ENCODE results near the gene ACSM2B. TPM values are rescaled to one million over a fixed set of nuclear protein-coding genes. Genes with fewer than 3 reads are reported as not detected.
"Not testable (repeated sequence)": the region's sequence is repeated elsewhere in the genome, so short reads cannot be mapped to it uniquely, and the experiment has no call there.

The ACSM2B gene
- total RNA-seq, 1 experiment from 2014 or later, result not detected

DNA sequence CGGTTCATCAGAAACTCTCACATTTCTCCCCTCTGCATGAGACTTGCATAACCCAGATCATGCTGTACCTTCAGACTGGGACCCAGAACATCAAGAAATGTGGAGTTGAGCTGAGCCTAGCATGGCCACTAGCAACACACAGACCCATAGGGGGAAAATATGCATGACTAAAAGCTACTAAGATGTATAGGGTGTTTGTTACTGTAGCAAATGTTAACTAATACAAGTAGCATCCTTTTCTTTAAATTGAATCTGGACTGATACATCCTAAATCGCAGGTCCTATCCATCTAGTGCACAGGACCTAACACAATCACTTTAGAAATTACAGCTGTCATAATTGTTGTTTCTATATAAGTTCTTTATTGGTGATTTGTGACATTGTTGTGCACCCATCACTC lies 10.8 kb downstream of the ACSM2B start:
- POLR2A ChIA-PET; H3K4me1 ChIP-seq (ENCODE audit: control insufficient read depth in 1 of 2, insufficient read depth in 2 of 2, low read length in 2 of 2); H3K27ac ChIP-seq (ENCODE audit: low read depth, low read length); intact Hi-C loops (cut with micrococcal nuclease); H3K9me2 ChIP-seq (ENCODE audit: insufficient read depth); DNase-seq (ENCODE audit: low read depth, low spot score); H3K4me3 ChIP-seq (replicated peaks in 1 of 2; ENCODE audit: low read depth in 1 of 2, low read length in 2 of 2); RAD21 ChIA-PET (ENCODE audit: low non-redundant PET in 1 of 2, low total read pairs in 2 of 2, uncharacterized antibody in 2 of 2, unreplicated experiment in 2 of 2); H3K4me2 ChIP-seq (ENCODE audit: low read length); ATAC-seq; H3K36me3 ChIP-seq (ENCODE audit: control insufficient read depth in 1 of 2, insufficient read depth in 2 of 2, low read length in 2 of 2); H3K9ac ChIP-seq (ENCODE audit: low read length); H3K9me3 ChIP-seq (ENCODE audit: control insufficient read depth in 1 of 2, insufficient read depth in 1 of 2, low read depth in 1 of 2, low read length in 2 of 2); H3K79me2 ChIP-seq (ENCODE audit: insufficient read depth, low read length); H2AFZ ChIP-seq (ENCODE audit: low read depth, low read length, poor library complexity, severe bottlenecking); H3K27me3 ChIP-seq (ENCODE audit: insufficient read depth, low read length); BruUV-seq (replicated peaks); H4K20me1 ChIP-seq (ENCODE audit: insufficient read depth); CTCF ChIA-PET: not testable (repeated sequence)

DNA sequence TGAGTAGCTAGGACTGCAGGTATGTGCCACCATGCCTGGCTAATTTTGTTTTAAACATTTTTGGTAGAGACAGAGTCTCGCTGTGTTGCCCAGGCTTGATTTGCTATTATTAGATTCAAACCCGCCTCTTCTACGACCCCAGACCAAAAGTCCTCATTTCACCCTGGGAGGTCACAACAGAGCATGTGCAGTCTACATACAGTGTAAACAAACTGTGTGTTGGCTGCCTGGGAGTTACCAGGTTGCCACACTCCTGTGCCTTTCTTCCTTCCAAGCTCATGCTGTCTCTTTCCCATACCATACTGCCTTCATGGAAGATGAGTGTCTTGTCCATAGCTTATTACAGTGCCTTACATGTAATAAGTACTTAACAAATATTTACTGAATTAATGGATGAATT lies 11.9 kb downstream of the ACSM2B start:
- H3K27ac ChIP-seq (ENCODE audit: low read depth, low read length); H4K20me1 ChIP-seq (ENCODE audit: insufficient read depth); BruUV-seq (replicated peaks); RAD21 ChIA-PET (ENCODE audit: low non-redundant PET in 1 of 2, low total read pairs in 2 of 2, uncharacterized antibody in 2 of 2, unreplicated experiment in 2 of 2); H3K36me3 ChIP-seq (ENCODE audit: control insufficient read depth in 1 of 2, insufficient read depth in 2 of 2, low read length in 2 of 2); H2AFZ ChIP-seq (ENCODE audit: low read depth, low read length, poor library complexity, severe bottlenecking); H3K4me1 ChIP-seq (ENCODE audit: control insufficient read depth in 1 of 2, insufficient read depth in 2 of 2, low read length in 2 of 2); H3K4me3 ChIP-seq (replicated peaks in 1 of 2; ENCODE audit: low read depth in 1 of 2, low read length in 2 of 2); CTCF ChIA-PET; POLR2A ChIA-PET; intact Hi-C loops (cut with micrococcal nuclease); H3K79me2 ChIP-seq (ENCODE audit: insufficient read depth, low read length); H3K27me3 ChIP-seq (ENCODE audit: insufficient read depth, low read length); ATAC-seq; DNase-seq (ENCODE audit: low read depth, low spot score); H3K4me2 ChIP-seq (ENCODE audit: low read length); H3K9me3 ChIP-seq (ENCODE audit: control insufficient read depth in 1 of 2, insufficient read depth in 1 of 2, low read depth in 1 of 2, low read length in 2 of 2); H3K9ac ChIP-seq (ENCODE audit: low read length); H3K9me2 ChIP-seq (ENCODE audit: insufficient read depth): not testable (repeated sequence)

DNA sequence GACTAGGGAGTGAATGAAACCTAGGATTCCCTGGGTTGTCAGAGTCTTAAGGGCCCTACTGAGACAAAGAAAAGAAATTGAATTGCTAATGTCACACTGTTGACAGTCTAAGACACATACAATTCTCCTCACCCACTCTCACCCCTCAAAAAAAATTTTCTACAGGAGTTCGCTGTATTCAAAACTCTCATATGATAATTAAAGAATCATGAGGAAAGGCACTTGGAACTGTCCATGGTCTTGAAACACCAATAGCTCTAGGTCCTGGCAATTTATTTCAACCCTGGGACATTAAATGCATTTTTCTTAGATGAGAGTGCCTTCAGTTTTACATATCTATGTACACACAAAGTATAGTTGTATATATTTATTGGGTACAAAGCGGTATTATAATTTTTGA lies 20.5 kb downstream of the ACSM2B start:
- H3K4me1 ChIP-seq (ENCODE audit: control insufficient read depth in 1 of 2, insufficient read depth in 2 of 2, low read length in 2 of 2); H2AFZ ChIP-seq (ENCODE audit: low read depth, low read length, poor library complexity, severe bottlenecking); H3K79me2 ChIP-seq (ENCODE audit: insufficient read depth, low read length); H3K36me3 ChIP-seq (ENCODE audit: control insufficient read depth in 1 of 2, insufficient read depth in 2 of 2, low read length in 2 of 2); BruUV-seq (replicated peaks); H4K20me1 ChIP-seq (ENCODE audit: insufficient read depth); H3K9me3 ChIP-seq (ENCODE audit: control insufficient read depth in 1 of 2, insufficient read depth in 1 of 2, low read depth in 1 of 2, low read length in 2 of 2); RAD21 ChIA-PET (ENCODE audit: low non-redundant PET in 1 of 2, low total read pairs in 2 of 2, uncharacterized antibody in 2 of 2, unreplicated experiment in 2 of 2); CTCF ChIA-PET; H3K27ac ChIP-seq (ENCODE audit: low read depth, low read length); DNase-seq (ENCODE audit: low read depth, low spot score); ATAC-seq; H3K27me3 ChIP-seq (ENCODE audit: insufficient read depth, low read length); H3K9ac ChIP-seq (ENCODE audit: low read length); H3K9me2 ChIP-seq (ENCODE audit: insufficient read depth); H3K4me3 ChIP-seq (replicated peaks in 1 of 2; ENCODE audit: low read depth in 1 of 2, low read length in 2 of 2); intact Hi-C loops (cut with micrococcal nuclease); H3K4me2 ChIP-seq (ENCODE audit: low read length); POLR2A ChIA-PET: not testable (repeated sequence)
- TF ChIP-seq, protein P1, sequence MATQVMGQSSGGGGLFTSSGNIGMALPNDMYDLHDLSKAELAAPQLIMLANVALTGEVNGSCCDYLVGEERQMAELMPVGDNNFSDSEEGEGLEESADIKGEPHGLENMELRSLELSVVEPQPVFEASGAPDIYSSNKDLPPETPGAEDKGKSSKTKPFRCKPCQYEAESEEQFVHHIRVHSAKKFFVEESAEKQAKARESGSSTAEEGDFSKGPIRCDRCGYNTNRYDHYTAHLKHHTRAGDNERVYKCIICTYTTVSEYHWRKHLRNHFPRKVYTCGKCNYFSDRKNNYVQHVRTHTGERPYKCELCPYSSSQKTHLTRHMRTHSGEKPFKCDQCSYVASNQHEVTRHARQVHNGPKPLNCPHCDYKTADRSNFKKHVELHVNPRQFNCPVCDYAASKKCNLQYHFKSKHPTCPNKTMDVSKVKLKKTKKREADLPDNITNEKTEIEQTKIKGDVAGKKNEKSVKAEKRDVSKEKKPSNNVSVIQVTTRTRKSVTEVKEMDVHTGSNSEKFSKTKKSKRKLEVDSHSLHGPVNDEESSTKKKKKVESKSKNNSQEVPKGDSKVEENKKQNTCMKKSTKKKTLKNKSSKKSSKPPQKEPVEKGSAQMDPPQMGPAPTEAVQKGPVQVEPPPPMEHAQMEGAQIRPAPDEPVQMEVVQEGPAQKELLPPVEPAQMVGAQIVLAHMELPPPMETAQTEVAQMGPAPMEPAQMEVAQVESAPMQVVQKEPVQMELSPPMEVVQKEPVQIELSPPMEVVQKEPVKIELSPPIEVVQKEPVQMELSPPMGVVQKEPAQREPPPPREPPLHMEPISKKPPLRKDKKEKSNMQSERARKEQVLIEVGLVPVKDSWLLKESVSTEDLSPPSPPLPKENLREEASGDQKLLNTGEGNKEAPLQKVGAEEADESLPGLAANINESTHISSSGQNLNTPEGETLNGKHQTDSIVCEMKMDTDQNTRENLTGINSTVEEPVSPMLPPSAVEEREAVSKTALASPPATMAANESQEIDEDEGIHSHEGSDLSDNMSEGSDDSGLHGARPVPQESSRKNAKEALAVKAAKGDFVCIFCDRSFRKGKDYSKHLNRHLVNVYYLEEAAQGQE (IDR thresholded peaks at IDR 0.05; ENCODE audit: low read depth), result peak; percentile 23

DNA sequence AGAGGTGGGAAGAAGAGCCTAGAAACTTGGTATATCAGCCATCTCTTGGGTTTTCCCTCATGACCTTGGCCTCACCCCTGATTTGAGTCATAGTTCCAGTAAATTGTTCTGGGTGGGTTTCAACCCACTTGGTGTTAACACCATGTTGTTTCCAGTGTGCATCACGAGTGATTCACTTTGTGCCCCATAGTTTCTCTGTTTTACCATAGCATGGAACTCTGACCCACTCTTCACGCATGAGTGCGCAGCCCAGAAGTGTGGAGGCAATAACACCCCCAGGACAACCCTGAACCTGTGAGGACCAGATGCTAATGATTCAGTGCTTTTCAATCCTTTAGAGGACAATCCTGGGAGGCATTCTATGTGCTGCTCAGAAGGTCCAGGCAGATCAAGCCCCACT lies 21.5 kb downstream of the ACSM2B start:
- BruUV-seq (replicated peaks); H3K4me3 ChIP-seq (replicated peaks in 1 of 2; ENCODE audit: low read depth in 1 of 2, low read length in 2 of 2); H3K4me2 ChIP-seq (ENCODE audit: low read length); H3K79me2 ChIP-seq (ENCODE audit: insufficient read depth, low read length); H3K36me3 ChIP-seq (ENCODE audit: control insufficient read depth in 1 of 2, insufficient read depth in 2 of 2, low read length in 2 of 2); H3K27ac ChIP-seq (ENCODE audit: low read depth, low read length); RAD21 ChIA-PET (ENCODE audit: low non-redundant PET in 1 of 2, low total read pairs in 2 of 2, uncharacterized antibody in 2 of 2, unreplicated experiment in 2 of 2); H4K20me1 ChIP-seq (ENCODE audit: insufficient read depth); ATAC-seq; intact Hi-C loops (cut with micrococcal nuclease); H2AFZ ChIP-seq (ENCODE audit: low read depth, low read length, poor library complexity, severe bottlenecking); H3K4me1 ChIP-seq (ENCODE audit: control insufficient read depth in 1 of 2, insufficient read depth in 2 of 2, low read length in 2 of 2); DNase-seq (ENCODE audit: low read depth, low spot score); H3K27me3 ChIP-seq (ENCODE audit: insufficient read depth, low read length); H3K9me3 ChIP-seq (ENCODE audit: control insufficient read depth in 1 of 2, insufficient read depth in 1 of 2, low read depth in 1 of 2, low read length in 2 of 2); H3K9me2 ChIP-seq (ENCODE audit: insufficient read depth); CTCF ChIA-PET; H3K9ac ChIP-seq (ENCODE audit: low read length); POLR2A ChIA-PET: not testable (repeated sequence)
